Measurements from ENCODE around the gene EXOG. TPM values are rescaled to one million over a fixed set of nuclear protein-coding genes. Genes with fewer than 3 reads are reported as not detected.

EXOG gene
- total and polyA plus RNA-seq, 10 of the 15 experiments (the other 5 are each of a cell fraction or from before 2014, with no cell fraction given), result 7.8 to 20.9 (median 19.6) TPM

- no peaks in the 10 kb centered on the region for H3K36me3 ChIP-seq (ENCODE audit: control insufficient read depth in 2 of 2, insufficient read depth in 2 of 2, low read length in 1 of 2)
- 46% methylated on average over 12 of the region's 12 CpGs for WGBS (ENCODE audit: insufficient coverage, insufficient replicate concordance, low lambda C conversion rate, missing lambda C conversion rate)
- CTCF ChIA-PET, result no interaction called here
Observed at GRCh38 chr3:38460377-38461270, 35.5 kb upstream of the EXOG start.

GRCh38 chr3:38465588-38466154 is 30.5 kb upstream of the EXOG start:
- POLR2A ChIA-PET, result no interaction called here
- Histone ChIP-seq H3K4me3 (no peak overlapping the region), H3K9ac (ENCODE audit: control insufficient read depth, insufficient read depth, low read length) (no peak overlapping the region), H3K79me2 (ENCODE audit: control insufficient read depth, insufficient read depth, low read length) (no peaks in the 10 kb centered on the region), H4K20me1 (ENCODE audit: control insufficient read depth, insufficient read depth) (no peaks in the 10 kb centered on the region; the same call in 1 of the 2 replicates), H3K4me1 (ENCODE audit: control insufficient read depth, insufficient read depth, low read length) (no peaks in the 10 kb centered on the region), H3K36me3 (ENCODE audit: control insufficient read depth in 2 of 2, insufficient read depth in 2 of 2, low read length in 1 of 2) (no peaks in the 10 kb centered on the region), H3K27me3 (replicated peaks in 1 of 2; ENCODE audit: control insufficient read depth in 2 of 2, insufficient read depth in 2 of 2, low read length in 1 of 2) (no peaks in the 10 kb centered on the region), H3K4me2 (ENCODE audit: control insufficient read depth, insufficient read depth) (no peak overlapping the region), H3K9me3 (replicated peaks; ENCODE audit: control insufficient read depth, insufficient read depth, low read length) (peaks cover 2% of the 10 kb centered on the region; the same call in 2 of the 3 replicates), H3K27ac (ENCODE audit: control insufficient read depth, insufficient read depth) (no peak overlapping the region), H2AFZ (ENCODE audit: control insufficient read depth, low read depth, low read length) (no peak overlapping the region)
- BruUV-seq (replicated peaks), result no TSS peak
- in situ Hi-C loops (cut with MboI), result no loop called here
- ATAC-seq (no peak), DNase-seq (ENCODE audit: low read depth, low spot score) (no peak), FAIRE-seq (no peak)
- RAD21 ChIA-PET (ENCODE audit: unreplicated experiment), result interaction anchor here (0.8 kb wide), 1 partner anchor 35 kb away, joined by 3 read pairs; no protein-coding TSS in a partner anchor
- SMC1A ChIA-PET (ENCODE audit: uncharacterized antibody, unreplicated experiment), result no interaction called here
- 50% methylated on average over 1 of the region's 1 CpG for WGBS (ENCODE audit: insufficient coverage, insufficient replicate concordance, low lambda C conversion rate, missing lambda C conversion rate)
- CTCF ChIA-PET, result interaction anchor here (1.2 kb wide), 1 partner anchor 15 kb away, joined by 4 read pairs; no protein-coding TSS in a partner anchor
- no peak for TF ChIP-seq RELB (IDR thresholded peaks at IDR 0.05; ENCODE audit: low read depth)
- intact Hi-C loops (cut with micrococcal nuclease; ENCODE audit: unreplicated experiment), result no loop called here

More at GRCh38 chr3:38460377-38461270, 35.5 kb upstream of the EXOG start:
- Histone ChIP-seq H3K9ac (ENCODE audit: control insufficient read depth, insufficient read depth, low read length) (no peak overlapping the region), H2AFZ (ENCODE audit: control insufficient read depth, low read depth, low read length) (no peak overlapping the region), H3K27me3 (replicated peaks in 1 of 2; ENCODE audit: control insufficient read depth in 2 of 2, insufficient read depth in 2 of 2, low read length in 1 of 2) (no peaks in the 10 kb centered on the region), H3K79me2 (ENCODE audit: control insufficient read depth, insufficient read depth, low read length) (no peaks in the 10 kb centered on the region; the same call in 1 of the 2 replicates), H4K20me1 (ENCODE audit: control insufficient read depth, insufficient read depth) (peaks cover 4% of the 10 kb centered on the region), H3K9me3 (replicated peaks; ENCODE audit: control insufficient read depth, insufficient read depth, low read length) (no peaks in the 10 kb centered on the region), H3K4me2 (ENCODE audit: control insufficient read depth, insufficient read depth) (no peak overlapping the region), H3K4me3 (no peak overlapping the region), H3K4me1 (ENCODE audit: control insufficient read depth, insufficient read depth, low read length) (0 out of 2 replicates have a peak, but pooled peaks cover 4% of the 10 kb centered on the region), H3K27ac (ENCODE audit: control insufficient read depth, insufficient read depth) (no peak overlapping the region)
- intact Hi-C loops (cut with micrococcal nuclease; ENCODE audit: unreplicated experiment), result no loop called here
- RAD21 ChIA-PET (ENCODE audit: unreplicated experiment), result no interaction called here
- POLR2A ChIA-PET, result no interaction called here
- SMC1A ChIA-PET (ENCODE audit: uncharacterized antibody, unreplicated experiment), result no interaction called here
- in situ Hi-C loops (cut with MboI), result no loop called here
- no peak for TF ChIP-seq IKZF1 (conservative IDR thresholded peaks at IDR 0.05)
- TF ChIP-seq SIX5 (IDR thresholded peaks at IDR 0.05; ENCODE audit: low read depth, low read length, severe bottlenecking), result no peak
- no peak for TF ChIP-seq ZNF217 (IDR thresholded peaks at IDR 0.05)
- no peak for TF ChIP-seq NRF1 (conservative IDR thresholded peaks at IDR 0.05; ENCODE audit: low read depth, low read length)
- no peak for TF ChIP-seq NR2C1 (IDR thresholded peaks at IDR 0.05)
- no peak for TF ChIP-seq ESRRA (IDR thresholded peaks at IDR 0.05; ENCODE audit: low read length)
- no peak for ATAC-seq
- no peak for FAIRE-seq
- DNase-seq (ENCODE audit: low read depth, low spot score), result no peak
- no TSS peak for BruUV-seq (replicated peaks)
